GM12892 (cell line): ENCODE results near the gene C16orf78.

Source experiments
- POLR2A ChIP-seq: IDR thresholded peaks from 2 replicates; pipeline ENCODE4 v1.6.1; 2011; ENCODE audit warnings: low read depth, low read length, control low read depth
- POLR2AphosphoS5 ChIP-seq: IDR thresholded peaks from 2 replicates; pipeline ENCODE4 v1.6.1; 2011; ENCODE audit warnings: low read depth, low read length, control low read depth
- TAF1 ChIP-seq: IDR thresholded peaks from 2 replicates; pipeline ENCODE4 v1.6.1; 2011; ENCODE audit warnings: low read depth, mild to moderate bottlenecking, control low read depth, low read length, borderline replicate concordance

DNA sequence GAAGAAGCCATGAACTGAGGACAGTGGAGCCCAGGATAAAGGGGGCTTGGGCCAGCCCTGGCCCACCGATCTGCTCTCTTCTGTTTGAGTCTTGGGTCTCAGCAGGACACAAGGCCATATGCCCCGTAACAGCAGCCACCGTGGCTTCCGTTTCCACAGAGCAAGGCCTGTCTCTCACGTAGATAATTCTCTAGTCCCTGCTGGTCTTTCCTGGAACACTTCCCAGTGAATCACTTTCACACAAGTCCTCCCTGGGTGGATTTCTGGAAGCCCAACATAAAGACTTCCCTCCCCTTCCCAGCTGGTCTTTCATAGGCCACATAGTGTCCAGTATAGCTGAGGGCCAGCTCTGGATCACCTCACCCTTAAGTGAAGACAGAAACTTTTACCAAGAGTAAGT lies 19.9 kb upstream of the C16orf78 start:
- TF ChIP-seq POLR2A, result no peak
- TF ChIP-seq POLR2AphosphoS5, result no peak
- no peak for TF ChIP-seq TAF1
